ENCODE results near the gene GGN. TPM values are rescaled to one million over a fixed set of nuclear protein-coding genes. Genes with fewer than 3 reads are reported as not detected.

GGN gene
- total RNA-seq, 2 experiments from 2014 or later: 0.17 to 0.19 TPM

DNA sequence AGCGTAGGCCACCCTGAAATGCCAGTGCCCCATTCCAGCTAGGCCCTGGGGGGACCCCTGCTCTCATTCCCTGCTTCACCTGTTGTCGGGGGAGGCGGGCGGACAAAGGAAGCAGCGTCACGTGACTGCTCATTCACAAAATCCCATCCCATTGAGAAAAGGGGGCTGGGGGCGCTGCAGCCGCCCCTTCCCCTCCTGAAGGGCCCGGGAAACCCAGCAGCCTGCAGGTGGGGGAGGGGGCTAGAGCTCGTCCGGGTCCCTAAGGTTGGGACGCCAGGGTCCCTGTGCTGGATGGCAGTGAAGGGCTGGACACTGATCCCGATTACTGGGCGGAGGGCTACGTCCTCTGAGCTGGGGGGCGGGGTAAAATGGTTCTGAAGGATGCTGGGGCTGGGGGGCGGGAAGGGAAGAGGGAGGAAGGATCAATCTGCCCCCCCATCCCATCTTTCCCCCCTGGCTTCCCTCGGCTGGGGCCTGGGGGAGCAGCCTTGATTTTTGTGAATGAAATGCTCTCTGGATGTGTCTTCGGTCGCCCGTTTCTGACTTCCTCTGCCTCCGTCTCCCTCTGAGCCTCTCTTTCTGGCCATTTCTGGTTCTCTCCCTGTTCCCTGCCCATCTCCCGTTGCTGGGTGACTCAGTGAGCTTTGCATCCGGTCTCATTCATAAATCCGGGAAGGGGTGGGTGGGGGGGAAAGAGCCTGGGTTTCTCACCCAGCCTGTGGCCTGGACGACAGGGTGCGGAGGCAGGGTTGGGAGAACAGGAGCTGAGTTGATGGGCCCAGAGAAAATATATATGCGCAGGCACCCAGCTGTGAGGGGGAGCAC is 1.5 kb upstream of the GGN start:
- Histone ChIP-seq H3K36me3 (ENCODE audit: insufficient read depth, low read length) (no peaks in the 10 kb centered on the region), H3K9me3 (ENCODE audit: control insufficient read depth in 1 of 2, insufficient read depth in 1 of 2, low read length in 2 of 2) (peaks cover 0 to 5% of the 10 kb centered on the region in 2 experiments), H3K27me3 (ENCODE audit: control insufficient read depth in 1 of 2, insufficient read depth in 2 of 2, low read length in 2 of 2) (peaks cover 15 to 17% of the 10 kb centered on the region in 2 experiments), H3K4me3 (ENCODE audit: low read length) (peak overlapping the region; percentile 37), H3K4me1 (ENCODE audit: insufficient read depth, low read length) (peaks cover 45% of the 10 kb centered on the region), H3K27ac (ENCODE audit: low read depth in 1 of 2, low read length in 2 of 2) (no peak overlapping the region)
- Mint-ChIP-seq H3K9me3 (no peaks in the 10 kb centered on the region), H3K27me3 (peaks cover 29% of the 10 kb centered on the region), H3K4me1 (ENCODE audit: low read depth) (peaks cover 36% of the 10 kb centered on the region), H3K27ac (no peak overlapping the region), H3K36me3 (ENCODE audit: low read depth) (peaks cover 22% of the 10 kb centered on the region), H3K4me3 (peak overlapping the region; percentile 74)
- intact Hi-C loops (cut with DNase I, micrococcal nuclease): loop anchor here (2.0 to 5.0 kb wide), 3 partner anchors 13 to 52 kb away; partner anchors contain the start of genes CATSPERG (in 1 of the 2), FAM98C (in 1 of the 2) and PSMD8 (in 1 of the 2)
- CTCF ChIA-PET: interaction anchor here (0.6 to 4.7 kb wide), 2 partner anchors 14 to 538 kb away, joined by 3 to 45 read pairs; partner anchors contain the start of gene FAM98C
- POLR2A ChIA-PET: interaction anchor here (0.6 to 4.3 kb wide), 4 partner anchors 14 to 245 kb away, joined by 3 to 45 read pairs (median 24); partner anchors contain the start of genes EIF3K, FAM98C and PSMD8
- ATAC-seq (ENCODE audit: poor library complexity) (no peak), DNase-seq (peak in 4 of 14 experiments; percentile 13 to 47 (median 28))
- no peak for TF ChIP-seq CTCF (IDR thresholded peaks at IDR 0.05)

- H3K4me1 Mint-ChIP-seq (ENCODE audit: low read depth): peaks cover 30% of the 10 kb centered on the region
Measured at GRCh38 chr19:38388349-38389100, 691 bp upstream of the GGN start, which contains the start of gene SPRED3. SPRED3 (plus strand) TSS chr19:38388697; CDS start chr19:38390303, 1,606 bp downstream.

More at GRCh38 chr19:38388349-38389100, 691 bp upstream of the GGN start, which contains the start of gene SPRED3:
- H3K4me1 ChIP-seq (ENCODE audit: insufficient read depth, low read length): peaks cover 44% of the 10 kb centered on the region
- no peak within 1 kb of the TSS for H3K27ac ChIP-seq (ENCODE audit: low read depth in 1 of 2, low read length in 2 of 2)
- Mint-ChIP-seq H3K9me3 (no peaks in the 10 kb centered on the region), H3K27me3 (peaks cover 33% of the 10 kb centered on the region), H3K36me3 (ENCODE audit: low read depth) (peaks cover 30% of the 10 kb centered on the region), H3K4me3 (peak within 1 kb of the TSS; percentile 94), H3K27ac (peak within 1 kb of the TSS; percentile 70)
- H3K9me3 ChIP-seq (ENCODE audit: control insufficient read depth in 1 of 2, insufficient read depth in 1 of 2, low read length in 2 of 2): peaks cover 0 to 5% of the 10 kb centered on the region in 2 experiments
- DNase-seq (peak in 2 of 14 experiments; percentile 40 to 46), ATAC-seq (ENCODE audit: poor library complexity) (no peak)
- CTCF ChIA-PET: interaction anchor here (1.7 to 4.7 kb wide), 3 partner anchors 14 to 53 kb away, joined by 11 to 45 read pairs (median 11); partner anchors contain the start of genes CATSPERG, FAM98C and PSMD8
- H3K27me3 ChIP-seq (ENCODE audit: control insufficient read depth in 1 of 2, insufficient read depth in 2 of 2, low read length in 2 of 2): peaks cover 17 to 18% of the 10 kb centered on the region in 2 experiments
- intact Hi-C loops (cut with DNase I, micrococcal nuclease): loop anchor here (2.0 to 5.0 kb wide), 3 partner anchors 14 to 51 kb away; partner anchors contain the start of genes CATSPERG (in 1 of the 2), FAM98C (in 1 of the 2) and PSMD8 (in 1 of the 2)
- peak within 1 kb of the TSS; percentile 58 for H3K4me3 ChIP-seq (ENCODE audit: low read length)
- peaks cover 2% of the 10 kb centered on the region for H3K36me3 ChIP-seq (ENCODE audit: insufficient read depth, low read length)
- TF ChIP-seq CTCF (IDR thresholded peaks at IDR 0.05): no peak
- POLR2A ChIA-PET: interaction anchor here (0.8 to 4.3 kb wide), 9 partner anchors 7 to 1071 kb away, joined by 3 to 45 read pairs (median 5); partner anchors contain the start of genes CATSPERG, EIF3K, FAM98C and MRPS12
